ENCODE measurements around the gene SH2B3.
"Not testable (repeated sequence)": the region's sequence is repeated elsewhere in the genome, so short reads cannot be mapped to it uniquely, and the experiment has no call there.

SH2B3 gene

DNA sequence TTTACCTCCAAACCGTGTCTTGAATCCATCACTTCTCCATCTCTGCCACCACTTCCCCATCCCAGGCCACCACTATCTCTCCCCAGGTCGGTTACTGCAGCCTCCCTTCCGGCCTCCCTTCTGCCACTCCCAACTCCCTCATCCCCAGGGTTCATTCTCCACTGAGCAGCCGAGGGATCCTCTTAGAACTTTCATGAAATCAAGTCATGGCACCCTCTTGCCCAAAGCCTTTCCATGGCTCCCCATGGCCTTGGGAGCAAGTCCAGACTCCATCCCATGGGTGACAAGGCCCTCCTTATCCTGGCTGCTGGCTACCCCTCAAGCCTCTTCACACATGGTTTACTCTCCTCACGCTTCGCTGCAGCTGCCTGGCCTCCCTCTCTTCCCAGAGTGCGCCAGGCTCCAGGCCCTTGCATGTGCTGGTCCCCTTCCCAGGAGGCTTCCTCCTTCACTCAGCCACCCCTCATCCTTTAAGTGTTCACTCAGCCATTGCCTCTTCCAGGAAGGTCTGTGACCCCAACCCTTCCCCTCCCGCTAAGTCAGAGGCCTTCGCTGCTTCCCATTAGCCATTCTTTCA lies 17.9 kb upstream of the SH2B3 start:
- DNase-seq (ENCODE audit: low spot score): peak; percentile 85

GRCh38 chr12:111389635-111390034 lies 16.1 kb upstream of the SH2B3 start:
- peak; percentile 58 for DNase-seq (ENCODE audit: low spot score)

- no peak for DNase-seq (ENCODE audit: low spot score)
Measured at GRCh38 chr12:111390910-111391309, 14.8 kb upstream of the SH2B3 start.

DNA sequence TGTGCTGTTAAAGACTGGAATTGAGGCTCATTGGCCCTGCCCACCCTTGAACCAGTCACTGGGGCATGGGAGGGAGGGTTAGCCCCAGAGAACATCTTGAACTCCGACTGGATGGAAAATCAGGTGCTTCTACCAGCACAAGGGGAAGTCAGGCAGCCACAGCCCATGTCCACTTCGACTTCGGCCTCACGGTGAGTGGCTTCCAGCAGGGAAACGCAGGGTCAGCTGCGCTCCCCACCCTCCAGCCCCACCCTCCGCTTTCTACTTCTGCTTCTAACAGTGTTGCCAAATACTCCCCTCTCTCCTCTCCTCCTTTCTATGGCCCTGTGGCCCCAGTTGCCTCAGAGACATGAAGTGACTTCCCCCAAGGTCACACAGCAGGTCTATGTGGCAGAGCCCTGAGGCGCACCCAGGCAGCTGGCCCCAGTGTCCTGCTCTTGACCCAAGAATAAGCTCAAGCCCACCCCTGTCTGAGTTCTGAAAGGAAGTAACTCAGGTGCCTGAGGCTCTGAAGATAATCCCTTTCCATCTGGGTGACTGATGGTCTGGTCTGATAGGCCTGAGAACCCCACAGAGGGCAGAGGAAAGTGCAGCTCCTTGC lies 11.9 kb upstream of the SH2B3 start:
- DNase-seq (ENCODE audit: low spot score): no peak

GRCh38 chr12:111394480-111394879 lies 11.2 kb upstream of the SH2B3 start:
- DNase-seq (ENCODE audit: low spot score): no peak

GRCh38 chr12:111395336-111396187 lies 10.2 kb upstream of the SH2B3 start:
- no peak for DNase-seq (ENCODE audit: low spot score)

- not testable (repeated sequence) for DNase-seq (ENCODE audit: low spot score)
Measured at GRCh38 chr12:111396271-111396670, 9.5 kb upstream of the SH2B3 start.

DNA sequence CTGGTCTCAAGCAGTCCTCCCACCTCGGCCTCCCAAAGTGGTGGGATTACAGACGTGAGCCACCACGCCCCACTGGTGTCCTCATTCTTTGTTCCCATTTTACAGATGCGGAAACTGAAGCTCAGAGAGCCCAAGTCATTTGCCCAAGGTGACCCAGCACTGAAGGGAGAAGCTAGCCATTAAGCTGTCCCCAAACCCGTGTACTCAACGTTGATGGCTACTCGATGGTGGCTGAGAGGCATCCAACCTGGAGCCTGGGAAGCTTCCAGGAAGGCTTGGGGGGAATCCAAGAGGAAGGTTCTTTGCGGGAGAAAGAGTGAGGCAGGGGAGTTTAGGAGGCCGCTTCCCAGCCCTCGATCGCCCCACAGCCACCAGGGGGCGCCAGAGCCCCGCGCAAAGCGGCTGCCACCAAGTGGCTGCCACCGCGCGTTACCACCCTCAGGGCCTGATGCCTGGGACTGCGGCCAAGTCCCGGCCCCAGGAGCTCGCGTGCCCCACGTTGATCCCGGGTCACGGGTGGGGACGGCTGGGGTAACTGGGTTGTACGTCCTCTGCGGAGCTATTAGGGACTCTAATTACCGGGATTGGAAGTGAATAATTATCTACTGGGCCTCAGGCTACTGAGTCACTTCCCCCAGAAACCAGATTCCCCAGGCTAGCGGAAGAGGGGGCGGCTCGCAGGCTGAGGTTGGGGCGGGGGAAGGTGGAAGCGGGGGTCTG lies 8.8 kb upstream of the SH2B3 start:
- DNase-seq (ENCODE audit: low spot score): peak; percentile 94

GRCh38 chr12:111398530-111398929 lies 7.2 kb upstream of the SH2B3 start:
- no peak for DNase-seq (ENCODE audit: low spot score)

GRCh38 chr12:111399741-111400404 lies 5.8 kb upstream of the SH2B3 start:
- DNase-seq (ENCODE audit: low spot score): not testable (repeated sequence)

DNA sequence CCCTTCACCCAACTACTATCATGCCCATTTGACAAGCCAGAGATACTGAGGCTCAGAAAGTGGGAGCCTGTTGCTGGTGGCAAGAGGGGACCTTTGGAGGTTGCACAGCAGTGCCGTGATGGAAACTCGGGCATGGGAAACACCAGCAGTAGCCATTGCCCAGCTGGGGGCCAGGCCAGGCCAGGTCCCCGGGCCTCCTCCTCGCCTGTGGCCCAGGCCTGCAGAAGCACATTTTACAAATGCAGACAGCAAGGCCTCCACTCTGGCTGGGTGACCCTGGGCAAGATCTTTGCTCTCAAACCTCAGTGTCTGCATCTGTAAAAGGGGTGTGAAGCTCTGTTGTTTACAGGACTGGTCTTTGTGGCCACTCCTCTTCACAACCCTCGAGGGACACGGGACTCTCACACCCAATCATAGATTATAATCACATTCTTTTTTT lies 4.5 kb upstream of the SH2B3 start:
- no peak for DNase-seq (ENCODE audit: low spot score)

DNA sequence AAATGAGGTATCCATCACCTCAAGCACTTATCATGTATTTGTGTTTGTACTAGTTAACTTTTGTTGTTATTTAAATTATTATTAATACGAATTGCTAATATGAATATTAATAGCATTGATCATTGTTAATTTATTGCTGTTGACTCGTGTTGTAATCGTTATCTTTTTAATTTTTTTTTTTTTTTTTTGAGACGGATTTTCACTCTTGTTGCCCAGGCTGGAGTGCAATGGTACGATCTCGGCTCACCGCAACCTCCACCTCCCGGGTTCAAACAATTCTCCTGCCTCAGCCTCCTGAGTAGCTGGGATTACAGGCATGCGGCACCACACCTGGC lies 3.3 kb upstream of the SH2B3 start:
- not testable (repeated sequence) for DNase-seq (ENCODE audit: low spot score)

DNA sequence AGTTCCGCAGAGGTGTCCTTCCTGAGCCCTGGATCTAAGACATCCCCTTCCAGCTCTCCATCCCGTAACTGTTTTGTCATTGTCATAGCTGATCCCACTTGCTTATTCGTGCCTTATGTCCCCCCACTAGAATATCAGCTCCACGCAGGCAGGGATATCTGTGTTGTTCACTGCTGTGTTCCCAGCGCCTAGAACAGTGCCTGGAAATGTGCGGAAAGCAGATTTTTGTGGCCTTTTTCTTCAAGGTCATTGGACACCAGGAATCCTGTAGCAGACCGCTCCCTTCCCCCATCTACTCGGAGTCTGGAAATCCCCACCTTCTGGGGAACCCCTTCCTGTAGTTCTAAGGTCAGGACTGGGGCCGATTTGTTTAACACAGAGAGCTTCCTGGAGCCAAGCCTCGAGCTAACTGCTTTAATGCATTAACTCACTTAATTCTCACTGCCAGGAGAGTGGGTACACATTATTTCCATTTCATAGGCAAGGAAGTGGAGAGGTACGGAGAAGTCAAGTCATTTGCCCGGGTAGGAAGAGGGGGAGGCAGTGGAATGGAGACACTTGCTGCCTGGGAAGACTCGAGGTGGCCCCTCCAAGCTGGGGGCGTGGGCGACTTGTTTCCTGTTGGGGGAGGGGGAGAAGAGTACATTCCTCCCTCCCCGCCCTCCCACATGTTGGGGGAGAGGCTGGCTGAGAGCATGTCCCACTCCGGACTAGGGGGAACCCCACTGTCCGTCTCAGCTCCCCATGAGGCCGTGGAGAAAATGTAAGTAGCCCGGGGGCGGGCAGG lies 1.2 kb upstream of the SH2B3 start:
- DNase-seq (ENCODE audit: low spot score): peak; percentile 92

- DNase-seq (ENCODE audit: low spot score): peak; percentile 97
Measured at GRCh38 chr12:111405149-111405858, 419 bp upstream of the SH2B3 start.

DNA sequence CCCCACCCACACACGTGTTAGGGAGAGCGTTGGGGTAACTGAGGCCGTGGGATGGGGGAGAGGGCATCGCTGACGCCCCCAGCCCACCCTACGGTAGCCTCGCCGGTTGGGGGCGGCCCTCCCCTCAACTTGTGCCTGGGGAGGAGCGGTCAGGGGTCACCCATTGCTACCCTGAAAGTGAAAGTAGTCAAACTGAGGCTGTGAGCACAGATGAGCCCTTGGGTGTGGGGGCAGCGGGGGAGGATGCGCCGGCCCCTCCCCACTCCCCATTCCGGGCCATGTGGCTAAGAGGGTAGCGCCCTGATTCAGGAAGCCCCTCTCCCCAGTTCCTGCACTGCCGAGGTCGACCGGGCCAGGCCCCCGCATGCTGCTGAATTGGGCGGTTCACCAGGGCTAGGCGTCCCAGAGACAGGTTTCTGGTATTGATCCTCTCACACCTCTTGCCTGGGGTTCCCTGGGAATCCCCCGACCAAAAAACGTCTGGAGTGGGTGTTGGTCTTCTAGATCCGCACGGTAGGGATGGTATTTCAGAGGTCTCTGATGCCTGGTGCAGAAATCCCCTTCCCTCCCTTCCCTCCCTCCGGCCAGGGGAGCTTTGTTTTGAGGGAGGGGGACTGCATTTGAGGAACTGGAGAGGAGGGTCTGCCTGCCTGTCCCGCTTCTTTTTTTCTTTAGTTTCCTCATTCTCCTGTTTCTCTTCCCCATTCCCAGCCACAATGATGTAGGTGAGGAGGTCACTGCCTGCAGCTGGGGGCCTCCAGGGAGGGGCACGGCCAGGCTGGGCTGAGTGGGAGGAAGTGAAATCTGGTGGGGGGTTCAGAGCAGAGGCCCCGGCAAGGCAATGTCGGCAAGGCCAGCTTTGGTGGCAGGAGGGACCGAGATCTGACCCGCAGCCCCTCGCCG lies 1.0 kb downstream of the SH2B3 start:
- no peak for DNase-seq (ENCODE audit: low spot score)

GRCh38 chr12:111407377-111408115 lies 1.8 kb downstream of the SH2B3 start:
- no peak for DNase-seq (ENCODE audit: low spot score)

GRCh38 chr12:111408116-111408440 lies 2.4 kb downstream of the SH2B3 start:
- DNase-seq (ENCODE audit: low spot score): no peak

GRCh38 chr12:111408686-111409402 lies 3.1 kb downstream of the SH2B3 start:
- DNase-seq (ENCODE audit: low spot score): no peak

Data from kidney tubule cell (primary cell).